Dermis blood vessel endothelial cell (primary cell): Measurements from ENCODE around the gene SLC16A3. TPM values are rescaled to one million over a fixed set of nuclear protein-coding genes. Genes with fewer than 3 reads are reported as not detected.
"Not testable (repeated sequence)": the region's sequence is repeated elsewhere in the genome, so short reads cannot be mapped to it uniquely, and the experiment has no call there.

ENCODE experiments used
- DNase-seq: peaks from one replicate; pipeline ENCODE4 v3.0.0; 2010
- total RNA-seq: library from RNA; depleted of rRNA; stranded (reverse); fragments of >200 nt; gene quantifications from 2 replicates; pipeline ENCODE4 v1.2.3, GENCODE V29; 2014

SLC16A3 gene
- total RNA-seq, 1 donor from 2014 or later = 99.4 TPM

DNA sequence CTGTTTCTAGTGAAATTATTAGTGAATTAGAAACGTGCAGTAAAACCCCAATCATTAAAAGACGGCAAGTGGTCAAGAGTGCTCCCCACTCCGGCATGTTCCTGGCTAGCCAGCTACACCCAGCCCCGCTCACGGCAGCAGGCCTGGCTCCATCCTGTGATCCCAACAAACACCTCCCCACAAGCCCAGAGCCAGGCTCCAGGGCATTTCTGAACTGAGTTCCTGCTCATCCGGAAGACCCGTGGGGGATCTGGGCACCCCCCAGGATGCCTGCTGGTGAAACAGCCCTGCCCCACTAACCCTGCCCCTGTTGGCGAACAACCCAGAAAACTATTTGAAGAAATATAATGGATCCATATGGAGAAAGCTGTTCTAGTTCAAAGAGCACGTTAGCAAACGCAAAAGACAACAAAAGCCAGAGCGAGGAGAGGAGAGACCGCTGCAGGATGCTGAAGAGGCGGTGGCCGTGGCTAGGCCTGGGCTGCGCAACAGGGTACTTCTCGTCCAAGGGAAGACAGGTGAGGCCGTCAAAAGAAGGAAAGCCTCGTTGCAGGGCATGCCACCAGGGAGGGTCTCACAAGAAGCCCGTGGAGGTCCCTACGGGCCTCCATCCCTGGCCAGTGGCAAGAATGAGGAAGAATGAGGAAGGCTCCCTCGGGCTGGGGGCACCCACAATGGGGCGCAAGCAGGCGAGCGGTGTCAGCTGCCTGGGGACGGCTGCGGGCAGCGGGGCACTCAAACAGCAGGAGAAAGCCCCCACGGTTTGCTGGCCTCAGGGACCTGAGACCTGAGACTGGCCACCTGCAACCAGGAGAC, 19.2 kb downstream of the SLC16A3 start:
- no peak for DNase-seq

DNA sequence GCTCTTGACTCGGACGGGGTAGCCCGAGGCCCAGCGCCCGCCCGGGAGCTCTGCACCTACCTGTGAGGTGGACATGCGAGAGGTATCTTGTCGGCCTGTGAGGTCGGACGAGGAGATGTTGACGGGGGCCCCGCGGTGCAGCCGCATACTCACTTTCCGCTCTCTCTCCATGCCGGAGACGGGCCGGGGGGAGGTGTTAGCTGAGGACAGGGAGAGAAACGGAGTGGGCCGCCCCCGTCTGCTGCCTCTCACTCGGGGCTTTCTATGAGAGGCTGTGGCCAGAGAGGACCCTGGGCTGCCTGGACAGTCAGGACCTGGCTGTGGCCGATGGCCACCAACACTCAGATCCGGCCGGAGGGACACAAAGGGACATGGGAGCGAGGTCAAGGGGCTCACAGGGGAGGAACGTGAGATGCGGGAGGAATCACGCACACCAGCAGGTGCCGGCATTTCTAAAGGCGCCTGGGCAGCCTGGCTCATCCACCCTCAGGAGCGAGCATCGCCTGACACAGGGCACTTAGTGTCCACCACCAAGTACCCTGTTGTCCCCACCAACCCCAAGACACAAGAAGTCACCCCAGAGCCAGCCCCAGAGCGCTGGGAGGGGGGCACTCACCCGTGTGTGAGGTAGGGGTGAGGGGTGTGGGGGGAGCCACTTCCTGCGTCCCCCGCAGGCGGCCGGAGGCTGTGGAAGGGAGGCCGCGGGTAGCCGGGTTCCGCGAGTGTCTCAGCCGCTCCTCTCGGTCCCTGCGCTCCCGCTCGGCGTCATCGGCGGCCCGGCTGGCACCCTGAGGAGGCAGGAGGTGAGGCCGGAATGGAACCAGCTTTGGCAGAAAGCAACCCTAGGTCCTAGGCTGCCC, 20.2 kb downstream of the SLC16A3 start:
- no peak for DNase-seq

DNA sequence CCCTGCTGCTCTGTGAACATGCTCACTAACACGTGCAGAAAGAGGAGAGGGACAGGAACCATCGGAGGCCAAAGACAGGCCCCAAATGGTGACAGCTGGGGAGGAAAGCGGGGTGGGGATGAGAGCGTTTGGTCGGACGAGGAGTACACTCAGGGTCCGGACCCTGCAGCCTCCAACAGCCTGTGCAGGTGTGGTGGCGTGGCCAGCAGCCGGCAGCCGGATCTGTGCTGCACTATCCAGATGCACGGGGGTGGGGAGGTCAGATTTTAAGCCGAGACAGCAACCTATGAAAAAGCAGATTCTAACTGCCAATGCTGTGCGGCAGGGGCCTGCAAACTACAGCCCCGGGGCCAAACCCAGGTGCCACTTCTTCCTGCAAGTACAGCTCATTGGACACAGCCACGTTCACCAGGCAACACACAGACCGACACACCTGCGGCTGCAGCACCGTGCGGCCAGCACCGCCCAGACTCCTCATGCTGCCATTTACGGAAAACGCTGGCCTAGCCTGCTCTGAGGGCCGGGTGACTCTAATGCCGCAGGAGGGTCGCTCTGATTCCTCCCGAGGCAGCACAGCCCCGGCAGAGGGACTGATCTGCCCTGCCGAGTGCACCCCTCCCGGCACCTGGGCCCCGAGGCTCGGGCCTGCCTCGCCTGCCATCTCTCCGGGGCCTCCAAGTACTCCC, 21.2 kb downstream of the SLC16A3 start:
- no peak for DNase-seq

DNA sequence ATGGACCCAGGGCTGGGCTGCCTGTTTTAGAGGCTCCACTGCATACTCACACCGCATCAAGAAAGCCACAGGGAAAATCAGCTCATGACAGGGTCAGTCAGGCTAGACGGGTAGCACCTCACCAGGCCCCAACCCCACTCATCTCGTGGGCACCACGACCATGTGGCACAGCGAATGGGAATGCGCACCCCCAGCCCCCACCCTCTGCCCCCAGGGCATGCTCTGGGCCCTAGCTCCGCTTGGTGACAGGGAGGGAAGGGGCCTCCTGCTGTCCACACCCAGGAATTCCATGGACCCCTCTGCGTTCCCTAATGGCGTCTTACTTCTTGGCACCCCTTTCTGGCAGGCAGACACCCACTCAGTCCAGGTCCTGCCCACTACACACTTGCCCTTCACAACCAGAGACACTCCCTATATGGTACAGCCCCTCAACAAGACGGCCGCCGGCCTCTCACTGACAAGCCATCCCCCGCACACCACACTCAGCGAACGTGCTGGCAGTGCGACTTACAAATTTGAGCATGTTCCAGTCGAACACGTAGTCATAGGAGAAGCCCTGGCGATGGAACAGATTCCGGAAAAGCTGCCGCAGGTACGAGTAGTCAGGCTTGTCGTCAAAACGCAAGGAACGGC, 22.1 kb downstream of the SLC16A3 start:
- DNase-seq = no peak

DNA sequence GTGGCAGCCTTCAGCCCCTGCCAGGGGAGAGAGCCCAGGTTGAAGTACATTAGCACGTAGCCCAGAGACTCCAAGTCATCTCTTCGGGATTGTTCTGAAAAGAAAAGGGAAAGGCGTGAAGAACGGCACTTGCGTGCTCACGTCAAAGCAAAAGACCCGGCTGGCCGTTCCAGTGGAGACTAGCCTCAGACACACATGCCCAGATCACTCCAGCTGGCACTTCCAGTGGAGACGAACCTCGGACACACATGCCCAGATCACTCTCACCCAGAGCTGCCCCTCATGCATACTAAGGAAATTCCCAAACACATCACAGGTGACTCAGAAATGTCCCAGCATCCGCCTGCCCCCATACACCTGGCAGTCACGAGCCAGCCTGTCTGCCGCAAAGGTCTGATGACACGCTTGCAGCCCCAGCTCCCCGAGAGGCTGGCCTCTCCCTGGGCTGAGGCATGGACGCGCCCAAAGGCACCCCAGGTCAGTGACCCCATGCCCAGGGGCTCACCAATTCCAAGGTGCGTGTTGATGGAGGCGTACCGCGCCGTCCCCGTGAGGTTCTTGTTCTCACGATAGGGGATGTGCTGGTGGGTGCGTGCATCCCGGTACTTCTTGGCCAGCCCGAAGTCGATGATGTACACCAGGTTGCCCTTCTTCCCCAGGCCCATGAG, 23.8 kb downstream of the SLC16A3 start:
- no peak for DNase-seq

DNA sequence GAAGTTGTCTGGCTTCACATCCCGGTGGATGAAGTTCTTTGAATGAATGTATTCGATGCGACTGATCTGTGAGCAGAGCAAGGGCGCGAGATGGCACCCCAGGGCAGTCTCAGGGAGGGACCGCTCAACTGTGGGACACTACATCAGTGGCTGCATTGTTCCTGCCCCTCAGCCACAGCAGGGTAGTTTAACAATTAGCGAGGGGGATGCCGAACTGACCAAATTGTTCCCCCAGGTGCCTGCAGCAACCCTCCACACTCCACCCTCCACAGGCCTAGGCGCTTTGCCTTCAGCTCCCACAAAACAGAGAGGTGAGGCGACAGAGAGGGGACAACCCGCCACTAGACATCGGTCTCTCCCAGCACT, 24.3 kb downstream of the SLC16A3 start:
- DNase-seq = no peak

DNA sequence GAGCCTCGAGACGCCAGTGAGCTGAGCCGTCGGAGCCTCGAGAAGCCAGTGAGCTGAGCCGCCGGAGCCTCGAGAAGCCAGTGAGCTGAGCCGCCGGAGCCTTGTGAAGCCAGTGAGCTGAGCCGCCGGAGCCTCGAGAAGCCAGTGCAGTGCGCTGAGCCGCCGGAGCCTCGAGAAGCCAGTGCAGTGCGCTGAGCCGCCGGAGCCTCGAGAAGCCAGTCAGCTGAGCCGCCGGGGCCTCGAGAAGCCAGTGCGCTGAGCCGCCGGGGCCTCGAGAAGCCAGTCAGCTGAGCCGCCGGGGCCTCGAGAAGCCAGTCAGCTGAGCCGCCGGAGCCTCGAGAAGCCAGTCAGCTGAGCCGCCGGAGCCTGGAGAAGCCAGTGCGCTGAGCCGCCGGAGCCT, 25.3 kb downstream of the SLC16A3 start:
- DNase-seq = not testable (repeated sequence)

DNA sequence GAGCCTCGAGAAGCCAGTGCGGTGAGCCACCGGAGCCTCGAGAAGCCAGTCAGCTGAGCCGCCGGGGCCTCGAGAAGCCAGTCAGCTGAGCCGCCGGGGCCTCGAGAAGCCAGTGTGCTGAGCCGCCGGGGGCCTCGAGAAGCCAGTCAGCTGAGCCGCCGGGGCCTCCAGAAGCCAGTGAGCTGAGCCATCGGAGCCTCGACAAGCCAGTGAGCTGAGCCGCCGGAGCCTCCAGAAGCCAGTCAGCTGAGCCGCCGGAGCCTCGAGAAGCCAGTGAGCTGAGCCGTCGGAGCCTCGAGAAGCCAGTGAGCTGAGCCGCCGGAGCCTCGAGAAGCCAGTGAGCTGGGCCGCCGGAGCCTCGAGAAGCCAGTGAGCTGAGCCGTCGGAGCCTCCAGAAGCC, 25.9 kb downstream of the SLC16A3 start:
- not testable (repeated sequence) for DNase-seq

DNA sequence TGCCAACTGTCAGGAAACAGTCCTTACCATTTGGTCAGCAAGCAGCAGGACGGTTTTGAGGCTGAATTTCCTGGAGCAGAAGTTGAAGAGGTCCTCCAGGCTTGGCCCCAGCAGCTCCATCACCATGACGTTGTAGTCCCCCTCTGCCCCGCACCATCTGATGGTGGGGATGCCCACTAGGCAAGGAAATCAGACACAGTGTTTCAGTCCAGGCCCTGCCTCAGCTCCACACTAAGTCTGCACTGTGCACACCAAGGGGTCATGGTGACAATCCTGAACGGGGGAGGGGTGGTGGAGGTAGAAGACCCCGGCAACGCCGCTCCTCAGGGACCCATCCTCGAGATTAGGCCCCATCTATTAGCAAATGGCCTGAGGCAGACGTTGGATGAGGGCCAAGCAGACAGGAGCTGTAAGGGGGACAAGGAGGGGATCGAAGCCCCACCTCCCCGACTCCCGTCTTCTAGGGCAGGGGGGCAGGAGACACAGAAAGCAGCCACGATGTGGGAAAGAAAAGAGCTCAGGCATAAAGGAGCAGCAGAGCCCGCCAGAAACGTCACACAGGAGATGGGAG, 26.6 kb downstream of the SLC16A3 start:
- no peak for DNase-seq

DNA sequence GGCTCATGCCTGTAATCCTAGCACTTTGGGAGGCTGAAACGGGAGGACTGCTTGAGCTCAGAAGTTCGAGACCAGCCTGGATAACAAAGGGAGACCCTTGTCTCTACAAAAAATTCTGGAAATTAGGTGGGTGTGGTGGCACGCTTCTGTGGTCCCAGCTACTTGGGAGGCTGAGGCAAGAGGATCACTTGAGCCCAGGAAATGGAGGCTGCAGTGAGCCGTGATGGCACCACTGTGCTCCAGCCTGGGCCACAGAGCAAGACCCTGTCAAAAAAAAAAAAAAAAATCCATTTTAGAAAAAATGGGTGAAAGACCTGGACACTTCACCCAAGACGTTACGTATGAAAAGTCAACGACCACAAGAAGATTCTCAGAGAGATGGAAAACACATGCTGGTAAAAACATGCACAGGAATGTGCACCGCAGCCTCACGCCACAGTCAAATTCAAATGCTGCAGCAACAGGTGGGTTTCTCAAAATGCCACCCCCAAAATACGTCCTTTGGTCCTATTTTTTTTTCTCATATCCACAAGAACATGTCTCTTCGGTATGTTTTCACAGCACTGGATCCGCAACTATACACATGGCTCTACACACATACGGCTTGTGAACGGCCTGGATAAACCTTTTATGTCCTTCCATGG, 27.5 kb downstream of the SLC16A3 start:
- DNase-seq = no peak

DNA sequence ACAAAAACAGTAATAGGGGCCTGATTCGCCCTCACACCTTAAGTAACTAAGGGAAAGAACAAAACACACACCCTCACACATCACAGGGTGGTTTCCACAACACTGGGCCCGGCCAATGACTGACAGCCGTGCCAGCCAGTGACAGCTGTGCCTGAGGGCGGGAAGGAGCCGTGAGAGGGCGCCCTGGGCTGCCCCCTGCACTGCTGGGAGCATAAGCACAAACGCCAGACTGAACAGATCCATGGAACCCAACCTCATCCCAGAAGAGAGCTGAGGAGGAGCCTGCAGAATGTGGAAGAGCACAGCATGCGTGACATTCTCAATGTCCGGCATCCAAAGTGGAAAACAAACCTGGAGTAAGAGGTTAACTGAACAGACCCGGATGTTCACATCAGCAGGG, 28.6 kb downstream of the SLC16A3 start:
- peak; percentile 70 for DNase-seq

DNA sequence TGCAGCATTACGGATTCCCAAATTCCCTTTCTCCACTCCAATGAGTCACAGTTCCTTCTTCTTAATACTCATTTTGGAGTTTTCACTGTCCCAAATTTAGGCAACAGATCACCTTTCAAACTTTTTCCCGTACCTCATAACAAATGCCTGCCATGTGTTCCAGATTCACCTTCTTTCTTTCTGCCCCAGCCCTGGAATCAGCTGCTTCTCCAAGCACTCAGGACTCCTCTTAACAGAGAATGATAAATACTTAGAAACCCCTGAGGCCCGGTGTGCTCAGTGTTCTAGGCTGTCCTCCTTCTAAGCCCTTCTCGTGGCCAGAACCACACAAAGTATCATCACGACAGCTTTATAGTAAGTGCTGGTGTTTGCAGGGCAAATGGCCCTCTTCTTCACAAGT, 29.7 kb downstream of the SLC16A3 start:
- no peak for DNase-seq

DNA sequence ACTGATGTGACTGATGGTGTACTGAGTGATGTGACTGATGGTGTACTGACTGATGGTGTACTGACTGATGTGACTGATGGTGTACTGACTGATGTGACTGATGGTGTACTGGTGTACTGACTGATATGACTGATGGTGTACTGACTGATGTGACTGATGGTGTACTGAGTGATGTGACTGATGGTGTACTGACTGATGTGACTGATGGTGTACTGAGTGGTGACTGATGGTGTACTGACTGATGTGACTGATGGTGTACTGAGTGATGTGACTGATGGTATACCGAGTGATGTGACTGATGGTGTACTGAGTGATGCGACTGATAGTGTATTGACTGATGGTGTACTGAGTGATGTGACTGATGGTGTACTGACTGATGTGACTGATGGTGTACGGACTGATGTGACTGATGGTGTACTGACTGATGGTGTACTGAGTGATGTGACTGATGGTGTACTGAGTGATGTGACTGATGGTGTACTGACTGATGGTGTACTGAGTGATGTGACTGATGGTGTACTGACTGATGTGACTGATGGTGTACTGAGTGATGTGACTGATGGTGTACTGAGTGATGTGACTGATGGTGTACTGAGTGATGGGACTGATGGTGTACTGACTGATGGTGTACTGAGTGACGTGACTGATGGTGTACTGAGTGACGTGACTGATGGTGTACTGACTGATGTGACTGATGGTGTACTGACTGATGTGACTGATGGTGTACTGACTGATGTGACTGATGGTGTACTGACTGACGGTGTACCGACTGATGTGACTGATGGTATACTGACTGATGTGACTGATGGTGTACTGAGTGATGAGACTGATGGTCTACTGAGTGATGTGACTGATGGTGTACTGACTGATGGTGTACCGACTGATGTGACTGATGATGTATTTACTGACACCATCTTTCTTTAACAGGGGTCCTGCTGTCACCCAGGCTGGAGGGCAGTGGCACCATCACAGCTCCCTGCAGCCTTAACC, 31.4 kb downstream of the SLC16A3 start:
- DNase-seq = not testable (repeated sequence)

DNA sequence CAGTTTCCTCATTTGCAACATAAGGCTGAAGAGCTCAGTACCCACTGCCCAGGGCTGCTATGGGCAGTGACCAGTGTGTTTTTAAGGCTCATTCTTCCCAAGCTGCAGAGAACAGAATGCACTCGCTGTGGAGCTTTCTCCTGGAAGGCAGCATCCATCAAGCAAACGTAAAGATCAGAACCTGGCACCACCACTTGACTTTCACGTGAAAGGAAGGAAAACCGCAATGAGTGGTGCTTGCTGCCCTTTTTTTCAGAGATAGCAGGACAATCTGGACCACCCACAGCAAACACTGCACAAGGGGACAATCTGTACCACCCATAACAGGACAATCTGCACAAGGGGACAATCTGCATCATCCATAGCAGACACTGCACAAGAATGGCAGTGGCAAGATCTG, 33.5 kb downstream of the SLC16A3 start:
- DNase-seq = no peak

DNA sequence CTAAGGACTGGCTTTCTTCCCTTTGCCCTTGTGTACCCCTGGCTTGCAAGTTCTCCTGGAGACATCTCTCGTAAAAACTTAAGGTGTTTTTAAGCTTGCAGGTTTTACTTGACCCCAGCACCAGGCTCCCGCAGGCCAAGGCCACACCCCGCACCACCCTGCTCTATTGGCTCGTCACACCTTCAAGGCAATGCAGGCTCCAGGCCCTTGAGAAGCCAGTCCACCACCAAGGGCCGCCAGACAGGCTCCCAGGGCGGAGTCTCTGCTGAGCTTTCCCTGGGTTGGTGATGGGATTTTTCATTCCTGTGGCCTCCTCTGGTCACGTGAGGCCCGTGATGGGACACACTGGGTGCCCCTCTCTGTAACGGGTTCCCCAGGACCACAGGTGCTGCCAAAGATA, 34.8 kb downstream of the SLC16A3 start:
- DNase-seq = no peak

DNA sequence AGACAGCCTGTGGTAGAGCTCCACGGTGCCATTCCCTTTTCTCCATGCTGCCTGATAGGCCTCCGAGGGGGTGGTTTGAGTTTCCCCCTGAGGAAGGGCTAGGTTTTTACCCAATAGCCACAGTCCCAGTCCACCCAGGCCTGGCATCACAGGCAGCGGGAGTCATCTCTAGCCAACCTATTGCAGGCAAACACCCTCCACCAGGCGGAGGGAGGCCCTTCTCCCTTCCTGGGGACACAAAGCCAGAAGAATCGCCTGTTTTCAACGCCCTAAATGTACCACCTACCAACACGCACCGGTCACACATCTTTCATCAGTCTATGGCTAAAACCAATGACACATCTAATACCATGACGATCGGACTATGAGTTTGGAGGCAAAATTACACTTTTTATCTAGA, 37.3 kb downstream of the SLC16A3 start:
- no peak for DNase-seq

DNA sequence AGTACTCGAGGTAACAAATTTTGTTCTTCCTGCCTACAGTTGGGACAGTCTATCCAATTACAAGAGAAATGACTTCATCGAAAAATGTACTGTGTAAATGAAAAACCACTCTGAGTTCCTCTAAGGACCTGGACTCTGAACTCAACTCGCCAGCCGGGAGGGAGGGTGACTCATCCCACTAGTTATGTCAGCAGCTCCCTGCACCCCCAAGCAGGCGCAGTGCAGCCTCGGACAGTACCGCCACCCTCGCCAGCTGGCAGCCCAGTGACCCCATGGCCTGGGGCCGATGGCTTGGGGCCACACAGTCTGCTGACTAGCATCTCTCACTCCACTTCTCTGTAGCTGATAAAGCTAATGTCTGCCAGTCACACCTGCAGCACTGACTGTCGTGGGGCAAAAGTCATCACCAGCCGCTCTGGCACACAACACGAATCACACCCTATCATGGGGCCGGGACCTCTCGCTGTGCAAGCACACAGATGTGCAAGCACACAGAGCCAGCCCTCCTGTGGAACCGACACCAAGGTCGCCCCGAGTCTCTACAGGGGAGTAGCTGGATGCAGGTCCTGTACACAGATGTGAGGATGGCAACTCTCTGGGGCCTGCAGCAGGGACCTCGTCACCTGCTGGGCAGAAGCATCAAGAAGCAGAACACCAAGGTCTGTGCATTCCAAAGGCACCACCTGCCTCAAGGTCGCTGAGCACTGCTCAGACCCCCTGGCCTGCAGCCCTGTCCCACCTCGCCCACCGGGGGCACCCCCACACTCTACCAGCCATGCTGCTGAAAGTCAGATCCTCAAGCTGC, 38.9 kb downstream of the SLC16A3 start:
- peak; percentile 93 for DNase-seq

DNA sequence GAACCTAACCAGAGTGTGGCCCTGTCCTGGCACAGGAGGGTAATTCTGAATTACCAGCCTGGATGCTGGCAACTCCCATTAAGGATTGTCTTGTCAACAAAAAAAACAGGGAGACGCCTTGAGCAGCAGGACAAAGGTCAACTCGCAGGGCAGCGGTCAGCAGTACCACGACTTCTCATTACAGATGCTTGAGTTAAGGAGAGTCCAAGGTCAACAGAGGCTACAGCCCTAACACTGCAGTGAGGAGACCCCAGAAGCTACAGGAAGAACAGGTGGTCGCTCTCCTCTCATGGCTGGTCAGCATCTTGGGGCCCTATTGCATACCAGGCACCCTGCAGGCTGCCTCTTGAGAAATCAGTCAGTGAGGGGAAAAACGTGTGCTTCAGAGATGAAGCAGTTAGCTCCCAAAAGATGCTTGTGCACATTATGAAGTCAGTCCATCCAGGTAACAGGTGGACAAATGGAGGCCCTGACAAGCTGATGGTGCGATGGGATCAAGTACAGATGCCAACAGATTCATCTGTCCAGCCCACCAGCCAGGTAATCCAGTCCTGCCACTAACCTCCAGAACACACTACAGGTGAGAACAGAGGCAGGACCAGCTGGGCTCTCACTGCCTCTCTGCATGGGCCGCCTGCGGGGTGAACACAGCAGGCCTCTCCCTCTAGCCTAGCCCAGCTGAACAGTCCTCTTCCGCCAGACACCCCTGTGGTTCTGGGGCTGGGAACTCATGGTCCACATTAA, 40.5 kb downstream of the SLC16A3 start:
- DNase-seq = no peak
